ENCODE data around the gene KRT85. TPM values are rescaled to one million over a fixed set of nuclear protein-coding genes. Genes with fewer than 3 reads are reported as not detected.

Gene KRT85
- total RNA-seq, 1 donor from 2014 or later, result not detected

GRCh38 chr12:52359621-52360061 lies 7.6 kb downstream of the KRT85 start:
- peak in 1 of 2 experiments; percentile 1 for DNase-seq (ENCODE audit: low spot score in 2 of 2, unreplicated experiment in 2 of 2)
- H3K36me3 Mint-ChIP-seq, result no peaks in the 10 kb centered on the region
- peaks cover 20% of the 10 kb centered on the region for H3K27me3 Mint-ChIP-seq (ENCODE audit: low read depth)
- H3K27ac Mint-ChIP-seq, result no peak overlapping the region
- no peak for TF ChIP-seq CTCF (IDR thresholded peaks at IDR 0.05; ENCODE audit: unreplicated experiment)
- no peaks in the 10 kb centered on the region for H3K9me3 Mint-ChIP-seq
- H3K4me1 Mint-ChIP-seq, result peaks cover 8% of the 10 kb centered on the region
- no peak overlapping the region for H3K4me3 Mint-ChIP-seq

GRCh38 chr12:52358575-52359350 lies 8.5 kb downstream of the KRT85 start:
- H3K4me1 Mint-ChIP-seq, result peaks cover 12% of the 10 kb centered on the region
- H3K27ac Mint-ChIP-seq, result no peak overlapping the region
- no peaks in the 10 kb centered on the region for H3K36me3 Mint-ChIP-seq
- no peaks in the 10 kb centered on the region for H3K9me3 Mint-ChIP-seq
- TF ChIP-seq CTCF (IDR thresholded peaks at IDR 0.05; ENCODE audit: unreplicated experiment), result no peak
- peaks cover 17% of the 10 kb centered on the region for H3K27me3 Mint-ChIP-seq (ENCODE audit: low read depth)
- DNase-seq (ENCODE audit: low spot score in 2 of 2, unreplicated experiment in 2 of 2), result peak in 1 of 2 experiments; percentile 0
- no peak overlapping the region for H3K4me3 Mint-ChIP-seq

GRCh38 chr12:52356762-52357580 lies 10.3 kb downstream of the KRT85 start:
- H3K9me3 Mint-ChIP-seq, result no peaks in the 10 kb centered on the region
- H3K27me3 Mint-ChIP-seq (ENCODE audit: low read depth), result peaks cover 23% of the 10 kb centered on the region
- H3K4me3 Mint-ChIP-seq, result no peak overlapping the region
- no peaks in the 10 kb centered on the region for H3K36me3 Mint-ChIP-seq
- DNase-seq (ENCODE audit: low spot score in 2 of 2, unreplicated experiment in 2 of 2), result no peak
- no peak overlapping the region for H3K27ac Mint-ChIP-seq
- peaks cover 15% of the 10 kb centered on the region for H3K4me1 Mint-ChIP-seq
- TF ChIP-seq CTCF (IDR thresholded peaks at IDR 0.05; ENCODE audit: unreplicated experiment), result no peak

- H3K27me3 Mint-ChIP-seq (ENCODE audit: low read depth), result peaks cover 26% of the 10 kb centered on the region
Measured at GRCh38 chr12:52356031-52356761, 11.1 kb downstream of the KRT85 start.

More at GRCh38 chr12:52356031-52356761, 11.1 kb downstream of the KRT85 start:
- no peak overlapping the region for H3K4me3 Mint-ChIP-seq
- peaks cover 18% of the 10 kb centered on the region for H3K4me1 Mint-ChIP-seq
- DNase-seq (ENCODE audit: low spot score in 2 of 2, unreplicated experiment in 2 of 2), result peak in 1 of 2 experiments; percentile 19
- no peaks in the 10 kb centered on the region for H3K36me3 Mint-ChIP-seq
- no peak overlapping the region for H3K27ac Mint-ChIP-seq
- H3K9me3 Mint-ChIP-seq, result no peaks in the 10 kb centered on the region
- TF ChIP-seq CTCF (IDR thresholded peaks at IDR 0.05; ENCODE audit: unreplicated experiment), result no peak
